Right atrium auricular region (tissue), 2 donors: Measurements from ENCODE around the gene TNFRSF4. TPM values are rescaled to one million over a fixed set of nuclear protein-coding genes. Genes with fewer than 3 reads are reported as not detected.

Experiments
- DNase-seq: peaks from one replicate; pipeline ENCODE4 v3.0.0-alpha.2; 2019; ENCODE audit warnings: low spot score
- H3K27ac ChIP-seq, 2 donors: fragments of 200-600 bp; sonication (generic); 1 replicate in 1 of 2; 2 replicates in 1 of 2; pipeline ENCODE4 v1.5.1; 2016 to 2019
- H3K27me3 ChIP-seq, 2 donors: fragments of 200-600 bp; sonication (generic); one replicate each; pipeline versions ENCODE4 v1.5.1 to v1.6.0; 2017 to 2019
- H3K36me3 ChIP-seq: fragments of 200-600 bp; sonication (generic); one replicate; pipeline ENCODE4 v1.5.1; 2016
- H3K4me1 ChIP-seq, 2 donors: fragments of 200-600 bp; sonication (generic); one replicate each; pipeline versions ENCODE4 v1.5.1 to v1.6.0; 2017 to 2019
- H3K4me3 ChIP-seq, 2 donors: fragments of 200-600 bp; sonication (generic); 1 replicate in 1 of 2; 2 replicates in 1 of 2; pipeline ENCODE4 v1.5.1; 2017 to 2019; ENCODE audit warnings: mild to moderate bottlenecking in 1 of 2, moderate library complexity in 1 of 2
- H3K9me3 ChIP-seq, 2 donors: fragments of 200-600 bp; sonication (generic); one replicate each; pipeline ENCODE4 v1.5.1; 2019
- total RNA-seq, 2 donors: library from RNA; depleted of rRNA; stranded (reverse); fragments of >200 nt; gene quantifications; one replicate each; pipeline ENCODE4 v1.1.0, GENCODE V29; 2016
- TF ChIP-seq, protein P1 (sequence below), 2 donors: fragments of 200-600 bp; sonication (generic); IDR thresholded peaks; one replicate each; pipeline ENCODE4 v1.5.1; 2019; ENCODE audit warnings: antibody characterized with exemption in 2 of 2

TNFRSF4 gene
- total RNA-seq, 2 donors from 2014 or later, result 0.59 to 0.79 TPM

DNA sequence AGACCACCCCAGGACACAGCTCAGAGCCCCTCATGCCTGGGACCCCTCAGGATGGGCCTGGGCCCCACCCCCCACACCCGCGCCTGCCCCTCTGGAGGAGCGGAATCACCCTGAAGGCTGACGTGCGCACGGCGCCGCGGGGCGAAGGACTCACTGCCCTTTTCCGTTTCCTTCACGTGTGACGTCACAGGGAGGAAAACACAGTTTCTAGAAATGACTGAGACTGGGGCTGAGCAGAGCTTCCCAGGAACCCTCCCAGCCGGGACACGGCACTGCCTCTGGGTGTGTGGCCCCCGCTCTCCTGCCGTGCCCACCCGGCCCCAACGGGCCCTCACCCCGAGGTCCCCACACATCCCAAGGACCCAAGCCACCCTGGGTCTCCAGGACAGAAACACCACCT, 5.4 kb upstream of the TNFRSF4 start:
- DNase-seq, result no peak
- no peak overlapping the region for H3K4me3 ChIP-seq
- TF ChIP-seq, protein P1, sequence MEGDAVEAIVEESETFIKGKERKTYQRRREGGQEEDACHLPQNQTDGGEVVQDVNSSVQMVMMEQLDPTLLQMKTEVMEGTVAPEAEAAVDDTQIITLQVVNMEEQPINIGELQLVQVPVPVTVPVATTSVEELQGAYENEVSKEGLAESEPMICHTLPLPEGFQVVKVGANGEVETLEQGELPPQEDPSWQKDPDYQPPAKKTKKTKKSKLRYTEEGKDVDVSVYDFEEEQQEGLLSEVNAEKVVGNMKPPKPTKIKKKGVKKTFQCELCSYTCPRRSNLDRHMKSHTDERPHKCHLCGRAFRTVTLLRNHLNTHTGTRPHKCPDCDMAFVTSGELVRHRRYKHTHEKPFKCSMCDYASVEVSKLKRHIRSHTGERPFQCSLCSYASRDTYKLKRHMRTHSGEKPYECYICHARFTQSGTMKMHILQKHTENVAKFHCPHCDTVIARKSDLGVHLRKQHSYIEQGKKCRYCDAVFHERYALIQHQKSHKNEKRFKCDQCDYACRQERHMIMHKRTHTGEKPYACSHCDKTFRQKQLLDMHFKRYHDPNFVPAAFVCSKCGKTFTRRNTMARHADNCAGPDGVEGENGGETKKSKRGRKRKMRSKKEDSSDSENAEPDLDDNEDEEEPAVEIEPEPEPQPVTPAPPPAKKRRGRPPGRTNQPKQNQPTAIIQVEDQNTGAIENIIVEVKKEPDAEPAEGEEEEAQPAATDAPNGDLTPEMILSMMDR (IDR thresholded peaks at IDR 0.05), result no peak
- H3K4me1 ChIP-seq, result peaks cover 0 to 14% of the 10 kb centered on the region in 2 donors
- H3K27ac ChIP-seq, result no peak overlapping the region
- H3K36me3 ChIP-seq, result peaks cover 72% of the 10 kb centered on the region
- H3K27me3 ChIP-seq, result no peaks in the 10 kb centered on the region
- no peaks in the 10 kb centered on the region for H3K9me3 ChIP-seq

GRCh38 chr1:1218524-1219200, 4.7 kb upstream of the TNFRSF4 start:
- Histone ChIP-seq H3K27me3 (no peaks in the 10 kb centered on the region), H3K4me1 (peaks cover 0 to 17% of the 10 kb centered on the region in 2 donors), H3K27ac (no peak overlapping the region), H3K4me3 (no peak overlapping the region), H3K9me3 (no peaks in the 10 kb centered on the region), H3K36me3 (peaks cover 68% of the 10 kb centered on the region)
- TF ChIP-seq, protein P1 (IDR thresholded peaks at IDR 0.05), result no peak
- no peak for DNase-seq

- Histone ChIP-seq H3K27ac (no peak overlapping the region), H3K36me3 (peaks cover 60% of the 10 kb centered on the region), H3K4me1 (peaks cover 0 to 23% of the 10 kb centered on the region in 2 donors), H3K27me3 (no peaks in the 10 kb centered on the region), H3K4me3 (no peak overlapping the region), H3K9me3 (no peaks in the 10 kb centered on the region)
- no peak for DNase-seq
- TF ChIP-seq, protein P1 (IDR thresholded peaks at IDR 0.05), result no peak
These were observed 3.9 kb upstream of the TNFRSF4 start for GRCh38 chr1:1217621-1218523.

DNA sequence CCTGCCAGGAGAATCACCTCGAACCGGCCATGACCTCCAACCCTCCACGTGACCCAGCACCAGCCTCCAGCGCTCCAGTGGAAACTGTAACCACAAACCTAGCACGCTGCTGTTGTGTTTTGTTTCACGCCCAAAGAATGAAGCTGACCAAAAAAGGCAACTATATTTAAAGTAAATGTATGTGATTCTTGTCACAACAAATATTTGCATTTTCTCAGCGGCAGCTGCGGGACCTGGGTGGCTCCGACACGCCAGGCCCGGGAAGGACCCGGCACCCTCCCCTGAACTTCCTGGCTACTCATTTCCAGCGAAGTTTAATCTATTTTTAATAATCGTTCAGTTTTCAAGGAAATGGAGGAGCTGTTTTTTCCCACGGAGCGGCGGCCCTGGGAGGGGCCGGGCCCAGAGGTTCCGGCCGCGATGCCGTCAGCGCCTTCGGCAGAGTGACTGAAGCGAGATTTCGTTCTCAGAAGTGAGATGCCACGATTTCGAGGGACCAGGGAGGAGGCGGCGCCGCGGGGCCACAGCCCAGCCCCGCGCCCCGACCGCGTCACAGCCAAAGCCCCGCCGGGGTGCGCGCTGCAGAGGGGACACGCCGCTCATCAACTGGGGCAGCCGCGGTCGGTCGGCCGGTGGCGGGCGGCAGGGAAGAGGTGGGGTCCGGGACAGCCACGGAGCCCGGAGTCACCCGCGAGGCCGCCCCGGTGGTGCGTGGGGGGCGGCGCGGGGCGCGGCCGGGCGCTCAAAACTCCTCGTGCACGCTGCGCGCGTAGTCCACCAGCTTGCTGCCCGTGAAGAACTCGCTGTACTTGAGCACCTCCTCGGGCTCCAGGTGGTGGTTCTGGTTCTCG, 3.0 kb upstream of the TNFRSF4 start:
- Histone ChIP-seq H3K9me3 (no peaks in the 10 kb centered on the region), H3K4me3 (no peak overlapping the region), H3K27me3 (no peaks in the 10 kb centered on the region), H3K27ac (peak overlapping the region in 1 of 2 donors; percentile 18), H3K4me1 (peaks cover 0 to 28% of the 10 kb centered on the region in 2 donors), H3K36me3 (peaks cover 51% of the 10 kb centered on the region)
- TF ChIP-seq, protein P1 (IDR thresholded peaks at IDR 0.05), result no peak
- no peak for DNase-seq

DNA sequence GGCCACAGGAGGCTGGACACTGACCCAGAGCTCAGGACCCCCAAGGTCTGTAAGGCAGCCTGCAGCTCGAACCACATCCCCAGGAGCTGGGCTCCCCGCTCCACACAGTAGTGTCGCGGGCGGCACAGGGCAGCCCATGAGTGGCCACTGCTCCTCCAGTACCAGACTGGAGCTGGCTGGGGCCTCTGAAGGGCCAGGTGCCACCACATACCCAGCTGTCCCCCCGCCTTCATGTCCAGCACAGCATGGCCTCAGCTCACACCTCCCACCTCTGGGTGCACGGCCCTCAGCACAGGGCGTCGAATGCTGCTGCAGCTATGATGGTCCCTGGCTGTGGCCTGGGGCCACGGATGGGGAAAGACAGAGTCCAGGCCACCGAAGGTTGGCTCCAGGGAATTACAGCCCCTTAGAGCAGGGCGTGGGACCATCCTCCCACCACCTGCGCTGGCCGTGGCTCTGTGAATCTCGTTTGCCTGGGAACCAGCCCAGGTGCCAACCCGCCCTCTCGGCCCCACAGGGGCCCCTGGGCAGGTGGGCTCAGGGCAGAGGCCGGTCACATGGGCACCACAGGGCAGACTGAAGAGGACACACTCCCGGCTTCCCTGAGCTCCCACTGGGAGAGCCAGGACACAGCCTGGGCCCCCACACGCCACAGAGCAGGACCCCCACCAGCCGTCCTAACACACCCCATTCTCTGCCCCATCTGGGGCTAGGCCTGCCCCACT, 2.1 kb upstream of the TNFRSF4 start:
- peak overlapping the region in 1 of 2 donors; percentile 18 for H3K27ac ChIP-seq

More for the DNA sequence above, 2.1 kb upstream of the TNFRSF4 start:
- peaks cover 42% of the 10 kb centered on the region for H3K36me3 ChIP-seq
- DNase-seq, result no peak
- peaks cover 0 to 32% of the 10 kb centered on the region in 2 donors for H3K4me1 ChIP-seq
- H3K4me3 ChIP-seq, result no peak overlapping the region
- no peaks in the 10 kb centered on the region for H3K27me3 ChIP-seq
- TF ChIP-seq, protein P1 (IDR thresholded peaks at IDR 0.05), result no peak
- no peaks in the 10 kb centered on the region for H3K9me3 ChIP-seq
